ENCODE data around the gene PPM1D.
"Not testable (repeated sequence)": the region's sequence is repeated elsewhere in the genome, so short reads cannot be mapped to it uniquely, and the experiment has no call there.

- TF ChIP-seq CTCF (IDR thresholded peaks at IDR 0.05; ENCODE audit: poor library complexity); EZH2phosphoT487 (IDR thresholded peaks at IDR 0.05; ENCODE audit: low read depth, severe bottlenecking, unreplicated experiment): not testable (repeated sequence)
Measured at GRCh38 chr17:60593441-60594036, 6.5 kb upstream of the PPM1D start.
